HCT116 (cell line): ENCODE data around the gene TMCC3. TPM values are rescaled to one million over a fixed set of nuclear protein-coding genes. Genes with fewer than 3 reads are reported as not detected.

ENCODE experiments used
- ATAC-seq: fragments of 200-7000 bp; cut with Tn5 transposase; 2 replicates; pipeline ENCODE4 v1.9.1; 2020; ENCODE audit warnings: mild to moderate bottlenecking, moderate library complexity
- BruUV-seq: library from RNA; stranded (reverse); fragments of 400-500 nt; replicated peaks from 2 replicates; lab custom pipeline; 2021; lab: Mats Ljungman, UMichigan
- CTCF ChIA-PET: fragments of 300-600 bp; sonication (Branson Sonifier 250); formaldehyde crosslinking; loops from one replicate; lab custom pipeline; 2021; ENCODE audit warnings: antibody characterized with exemption; lab: Charles Lee
- POLR2A ChIA-PET: fragments of 300-600, 350-600 bp; sonication (Branson Sonifier 250); formaldehyde crosslinking; loops from one replicate; lab custom pipeline; 2021; ENCODE audit warnings: antibody characterized with exemption; lab: Charles Lee
- RAD21 ChIA-PET, 2 experiments: fragments of 300-600 bp; sonication (Branson Sonifier 250); formaldehyde crosslinking; loops; one replicate each; lab custom pipeline; 2023; ENCODE audit warnings: low total read pairs in 2 of 2; ENCODE audit not compliant: uncharacterized antibody in 2 of 2, unreplicated experiment in 2 of 2, low non-redundant PET in 1 of 2; lab: Charles Lee
- DNase-seq: peaks from one replicate; pipeline ENCODE4 v3.0.0-alpha.2; 2010; ENCODE audit warnings: low read depth, low spot score
- H2AFZ ChIP-seq: fragments of 200-600 bp; shearing (Covaris generic), sonication (generic); 2 replicates; pipeline ENCODE4 v1.6.1; 2017; ENCODE audit warnings: low read depth, mixed run types, mixed read lengths, antibody characterized with exemption, low read length; ENCODE audit not compliant: poor library complexity, severe bottlenecking
- H3K27ac ChIP-seq: 2 replicates; pipeline ENCODE4 v1.5.1; 2012; ENCODE audit warnings: low read depth, low read length
- H3K27me3 ChIP-seq: fragments of 200-600 bp; sonication (generic); 2 replicates; pipeline ENCODE4 v1.6.1; 2016; ENCODE audit warnings: mixed run types, low read length, mixed read lengths; ENCODE audit not compliant: insufficient read depth
- H3K36me3 ChIP-seq, 2 experiments: fragments of 200-500 bp in 1 of 2; fragments of 200-600 bp in 1 of 2; sonication (Bioruptor generic) in 1 of 2; sonication (generic) in 1 of 2; 2 replicates each; pipeline versions ENCODE4 v1.5.1 to v1.6.1; 2014 to 2016; ENCODE audit warnings: low read length in 2 of 2, inconsistent platforms in 1 of 2, mixed read lengths in 1 of 2, mixed run types in 1 of 2; ENCODE audit not compliant: insufficient read depth in 2 of 2, control insufficient read depth in 1 of 2
- H3K4me1 ChIP-seq, 2 experiments: fragments of 200-600 bp in 1 of 2; sonication (generic) in 1 of 2; 2 replicates each; pipeline versions ENCODE4 v1.5.1 to v1.6.1; 2012 to 2017; ENCODE audit warnings: low read length in 2 of 2, inconsistent platforms in 1 of 2, mild to moderate bottlenecking in 1 of 2, mixed read lengths in 1 of 2, mixed run types in 1 of 2, moderate library complexity in 1 of 2; ENCODE audit not compliant: insufficient read depth in 2 of 2, control insufficient read depth in 1 of 2
- H3K4me2 ChIP-seq: fragments of 200-600 bp; sonication (generic); 2 replicates; pipeline ENCODE4 v1.6.1; 2017; ENCODE audit warnings: mixed run types, low read length, mixed read lengths
- H3K4me3 ChIP-seq, 2 experiments: fragments of 200-600 bp in 1 of 2; sonication (generic) in 1 of 2; replicated peaks in 1 of 2; 2 replicates each; pipeline ENCODE4 v1.5.1; 2011 to 2016; ENCODE audit warnings: low read length in 2 of 2, control low read depth in 1 of 2, low read depth in 1 of 2, mild to moderate bottlenecking in 1 of 2, mixed read lengths in 1 of 2, mixed run types in 1 of 2
- H3K79me2 ChIP-seq: fragments of 200-600 bp; sonication (generic); 2 replicates; pipeline ENCODE4 v1.6.1; 2017; ENCODE audit warnings: mild to moderate bottlenecking, mixed run types, low read length, moderate library complexity, mixed read lengths; ENCODE audit not compliant: insufficient read depth
- H3K9ac ChIP-seq: fragments of 200-600 bp; sonication (generic); 2 replicates; pipeline ENCODE4 v1.6.1; 2016; ENCODE audit warnings: low read length, mixed read lengths
- H3K9me2 ChIP-seq: fragments of 200-600 bp; sonication (generic), shearing (Covaris generic); 2 replicates; pipeline ENCODE4 v1.6.1; 2017; ENCODE audit warnings: mixed run types, mild to moderate bottlenecking, moderate library complexity; ENCODE audit not compliant: insufficient read depth
- H3K9me3 ChIP-seq, 2 experiments: fragments of 200-500 bp in 1 of 2; fragments of 200-600 bp in 1 of 2; sonication (Bioruptor generic) in 1 of 2; sonication (generic) in 1 of 2; 2 replicates each; pipeline ENCODE4 v1.6.1; 2014 to 2017; ENCODE audit warnings: low read length in 2 of 2, mixed read lengths in 2 of 2, inconsistent platforms in 1 of 2, low read depth in 1 of 2, mild to moderate bottlenecking in 1 of 2, mixed run types in 1 of 2, moderate library complexity in 1 of 2; ENCODE audit not compliant: control insufficient read depth in 1 of 2, insufficient read depth in 1 of 2
- H4K20me1 ChIP-seq: fragments of 200-600 bp; sonication (generic), shearing (Covaris generic); 2 replicates; pipeline ENCODE4 v1.6.1; 2017; ENCODE audit warnings: mixed run types, mild to moderate bottlenecking, moderate library complexity; ENCODE audit not compliant: insufficient read depth
- ATF3 ChIP-seq: IDR thresholded peaks from 2 replicates; pipeline ENCODE4 v1.6.1; 2012
- CBX3 ChIP-seq: IDR thresholded peaks from 2 replicates; pipeline ENCODE4 v1.6.1; 2012; ENCODE audit warnings: low read depth
- CTCF ChIP-seq, 3 experiments: fragments of 200-600 bp in 1 of 3; sonication (generic) in 1 of 3; IDR thresholded peaks in 2 of 3; conservative IDR thresholded peaks in 1 of 3; 2 replicates each; pipeline ENCODE4 v1.5.1; 2012 to 2017; ENCODE audit warnings: low read depth in 2 of 3, low read length in 2 of 3, antibody characterized with exemption in 1 of 3, borderline replicate concordance in 1 of 3, control low read depth in 1 of 3, mild to moderate bottlenecking in 1 of 3, mixed read lengths in 1 of 3, mixed run types in 1 of 3, moderate library complexity in 1 of 3; ENCODE audit not compliant: insufficient read depth in 1 of 3
- EGR1 ChIP-seq: IDR thresholded peaks from 2 replicates; pipeline ENCODE4 v1.6.1; 2012; ENCODE audit warnings: low read depth
- ELF1 ChIP-seq: IDR thresholded peaks from 2 replicates; pipeline ENCODE4 v1.6.1; 2012; ENCODE audit warnings: low read depth, borderline replicate concordance
- EZH2 ChIP-seq: fragments of 200-600 bp; sonication (generic); IDR thresholded peaks from 2 replicates; pipeline ENCODE4 v1.6.1; 2017; ENCODE audit warnings: antibody characterized with exemption, mixed run types
- FOSL1 ChIP-seq: IDR thresholded peaks from 2 replicates; pipeline ENCODE4 v1.6.1; 2012; ENCODE audit warnings: low read depth
- JUND ChIP-seq: IDR thresholded peaks from 2 replicates; pipeline ENCODE4 v1.6.1; 2012
- MAX ChIP-seq: IDR thresholded peaks from 2 replicates; pipeline ENCODE4 v1.6.1; 2012
- POLR2A ChIP-seq: IDR thresholded peaks from 2 replicates; pipeline ENCODE4 v1.7.0; 2011; ENCODE audit warnings: borderline replicate concordance; ENCODE audit not compliant: insufficient read depth, insufficient read length; ENCODE audit errors: extremely low read depth
- POLR2AphosphoS5 ChIP-seq: IDR thresholded peaks from 2 replicates; pipeline ENCODE4 v1.6.1; 2011; ENCODE audit warnings: mild to moderate bottlenecking, low read depth, low read length, moderate library complexity
- RAD21 ChIP-seq: IDR thresholded peaks from 2 replicates; pipeline ENCODE4 v1.6.1; 2012; ENCODE audit warnings: low read depth, mild to moderate bottlenecking
- SP1 ChIP-seq: IDR thresholded peaks from 2 replicates; pipeline ENCODE4 v1.6.1; 2012; ENCODE audit warnings: low read depth
- SRF ChIP-seq: IDR thresholded peaks from 2 replicates; pipeline ENCODE4 v1.6.1; 2012; ENCODE audit warnings: low read depth
- YY1 ChIP-seq: IDR thresholded peaks from 2 replicates; pipeline ENCODE4 v1.6.1; 2011; ENCODE audit warnings: low read length, low read depth, moderate library complexity, mild to moderate bottlenecking; ENCODE audit not compliant: insufficient replicate concordance; ENCODE audit errors: extremely low read depth
- ZBTB33 ChIP-seq: IDR thresholded peaks from 2 replicates; pipeline ENCODE4 v1.6.1; 2011; ENCODE audit warnings: mild to moderate bottlenecking, low read length, moderate library complexity; ENCODE audit not compliant: insufficient replicate concordance; ENCODE audit errors: extremely low read depth
- ZNF274 ChIP-seq: fragments of 200-500 bp; sonication (Bioruptor generic); IDR thresholded peaks from 2 replicates; pipeline ENCODE4 v1.6.1; 2014; ENCODE audit warnings: mild to moderate bottlenecking, low read depth, low read length, inconsistent platforms
- intact Hi-C: fragments of 100-400 bp; cut with micrococcal nuclease; formaldehyde crosslinking; loops from 2 replicates; pipeline ENCODE4 v1.10.0; 2022
- total RNA-seq: library from RNA; stranded (reverse); gene quantifications from one replicate; pipeline ENCODE4 v1.2.1, GENCODE V29; 2021; ENCODE audit not compliant: unreplicated experiment

Gene TMCC3
- total RNA-seq, 1 experiment from 2014 or later, result 4.5 TPM

- ATAC-seq (peak; percentile 97), DNase-seq (peak; percentile 50)
- intact Hi-C loops, result loop anchor here (1.0 to 10.0 kb wide), 4 partner anchors 205 to 1028 kb away; no protein-coding TSS in a partner anchor
- H3K9me3 ChIP-seq, result no peaks in the 10 kb centered on the region
- BruUV-seq, result no TSS peak
- no peak overlapping the region for H3K4me3 ChIP-seq
- RAD21 ChIA-PET, result no interaction called here
- H3K36me3 ChIP-seq, result no peaks in the 10 kb centered on the region
- H4K20me1 ChIP-seq, result no peaks in the 10 kb centered on the region
- H2AFZ ChIP-seq, result peak overlapping the region; percentile 56
- H3K27ac ChIP-seq, result no peak overlapping the region
- TF ChIP-seq SP1 (no peak), JUND (no peak), ELF1 (no peak), MAX (no peak), CBX3 (no peak), POLR2A (no peak), ZNF274 (no peak), ZBTB33 (no peak), EZH2 (no peak), SRF (no peak), POLR2AphosphoS5 (no peak), FOSL1 (no peak), RAD21 (peak; percentile 98), EGR1 (no peak), ATF3 (no peak), CTCF (IDR thresholded peaks at IDR 0.05 in 2 of 3, conservative IDR thresholded peaks at IDR 0.05 in 1 of 3; ENCODE audit: borderline replicate concordance in 1 of 3, insufficient read depth in 1 of 3, low read depth in 2 of 3, low read length in 2 of 3) (peak; percentile 83 to 94 (median 89)), YY1 (no peak)
- no peaks in the 10 kb centered on the region for H3K9me2 ChIP-seq
- no peaks in the 10 kb centered on the region for H3K79me2 ChIP-seq
- no peaks in the 10 kb centered on the region for H3K27me3 ChIP-seq
- POLR2A ChIA-PET, result no interaction called here
- peak overlapping the region; percentile 40; the same call in 1 of the 2 replicates for H3K4me2 ChIP-seq
- no peak overlapping the region for H3K9ac ChIP-seq
- CTCF ChIA-PET, result no interaction called here
- peaks cover 0 to 3% of the 10 kb centered on the region in 2 experiments; a peak in 1 of 4 replicates for H3K4me1 ChIP-seq
Observed at GRCh38 chr12:94532490-94533422, 117.6 kb downstream of the TMCC3 start.
